Islet of Langerhans (tissue), 1 donor: ENCODE results near the gene SERPINB13.

ENCODE experiments used
- FAIRE-seq: peaks from one replicate; lab custom pipeline; 2011; peaks lifted over from hg19 to GRCh38; lab: Jason Lieb, UNC

SERPINB13 gene, protein sequence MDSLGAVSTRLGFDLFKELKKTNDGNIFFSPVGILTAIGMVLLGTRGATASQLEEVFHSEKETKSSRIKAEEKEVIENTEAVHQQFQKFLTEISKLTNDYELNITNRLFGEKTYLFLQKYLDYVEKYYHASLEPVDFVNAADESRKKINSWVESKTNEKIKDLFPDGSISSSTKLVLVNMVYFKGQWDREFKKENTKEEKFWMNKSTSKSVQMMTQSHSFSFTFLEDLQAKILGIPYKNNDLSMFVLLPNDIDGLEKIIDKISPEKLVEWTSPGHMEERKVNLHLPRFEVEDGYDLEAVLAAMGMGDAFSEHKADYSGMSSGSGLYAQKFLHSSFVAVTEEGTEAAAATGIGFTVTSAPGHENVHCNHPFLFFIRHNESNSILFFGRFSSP

DNA sequence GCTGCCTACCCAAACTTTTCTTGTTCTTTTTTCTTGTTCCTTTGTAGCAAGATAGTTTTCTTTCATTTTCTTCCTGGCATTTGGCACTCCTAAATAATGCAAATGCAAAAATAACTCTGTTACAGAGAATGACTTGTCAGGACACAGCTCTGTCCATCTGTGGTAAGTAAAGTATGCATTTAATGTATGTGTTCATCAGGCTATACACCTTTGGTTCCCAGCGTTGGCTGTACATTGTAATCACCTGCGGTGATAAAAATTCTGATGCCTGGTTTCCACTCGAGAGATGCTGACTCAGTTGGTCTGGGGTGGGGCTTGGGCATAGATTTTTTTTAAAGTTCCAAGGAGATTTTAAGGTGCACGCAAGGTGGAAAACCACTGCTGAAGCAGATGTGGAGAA lies at the start of gene SERPINB13:
SERPINB13 (plus strand) TSS at position 378 of the 400 bp plus-strand sequence. CDS start 1,325 bp downstream, outside the sequence.
- FAIRE-seq: no peak

GRCh38 chr18:63539904-63540510 lies 47.1 kb upstream of the SERPINB13 start:
- FAIRE-seq: no peak

DNA sequence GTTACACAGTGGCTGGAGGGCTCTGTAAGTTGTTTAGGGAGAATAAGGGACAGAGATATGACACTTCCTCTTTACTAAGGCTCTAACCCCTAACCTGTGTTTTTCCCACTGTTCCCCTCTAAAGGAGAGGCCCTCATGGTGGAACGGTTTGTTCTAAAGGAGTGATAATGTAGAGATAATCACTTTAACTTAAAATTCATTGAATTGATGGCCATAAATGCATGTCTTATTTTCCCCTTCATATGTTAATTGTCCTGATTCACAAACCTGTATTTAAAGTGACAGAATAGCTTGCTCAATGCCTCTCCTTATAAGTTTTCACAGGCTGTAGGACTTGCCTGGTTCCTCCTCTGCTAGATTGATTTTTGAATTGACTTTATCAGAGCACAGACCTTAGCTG lies 45.1 kb upstream of the SERPINB13 start, which contains the start of gene SERPINB12:
SERPINB12 (plus strand) TSS at position 301 of the 400 bp plus-strand sequence. CDS start 13,791 bp downstream, outside the sequence.
- no peak for FAIRE-seq

DNA sequence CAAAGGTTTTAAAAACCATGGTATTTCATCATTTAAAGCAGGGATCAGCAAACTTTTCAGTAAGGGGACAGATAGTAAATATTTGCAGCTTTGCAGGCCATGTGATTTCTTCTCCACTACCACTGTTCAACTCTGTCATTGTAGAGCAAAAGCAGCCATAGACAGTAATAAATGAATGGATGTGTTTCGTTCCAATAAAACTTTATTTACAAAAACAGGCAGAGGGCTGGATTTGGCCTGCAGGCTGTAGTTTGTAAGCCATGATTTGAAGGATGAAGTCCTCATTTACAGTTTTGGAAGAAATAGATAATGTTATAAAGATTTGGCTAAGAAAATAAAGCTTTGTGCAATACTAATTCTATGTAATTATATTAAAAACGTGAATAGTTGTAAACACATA lies 43.1 kb upstream of the SERPINB13 start:
- FAIRE-seq: no peak

GRCh38 chr18:63545000-63545399 lies 42.1 kb upstream of the SERPINB13 start:
- no peak for FAIRE-seq

GRCh38 chr18:63550068-63550467 lies 37.1 kb upstream of the SERPINB13 start:
- no peak for FAIRE-seq

- FAIRE-seq: no peak
These were observed 35.4 kb upstream of the SERPINB13 start for GRCh38 chr18:63551769-63552168.

GRCh38 chr18:63552581-63552980 lies 34.6 kb upstream of the SERPINB13 start:
- FAIRE-seq: no peak

GRCh38 chr18:63553081-63553480 lies 34.1 kb upstream of the SERPINB13 start:
- FAIRE-seq: no peak

DNA sequence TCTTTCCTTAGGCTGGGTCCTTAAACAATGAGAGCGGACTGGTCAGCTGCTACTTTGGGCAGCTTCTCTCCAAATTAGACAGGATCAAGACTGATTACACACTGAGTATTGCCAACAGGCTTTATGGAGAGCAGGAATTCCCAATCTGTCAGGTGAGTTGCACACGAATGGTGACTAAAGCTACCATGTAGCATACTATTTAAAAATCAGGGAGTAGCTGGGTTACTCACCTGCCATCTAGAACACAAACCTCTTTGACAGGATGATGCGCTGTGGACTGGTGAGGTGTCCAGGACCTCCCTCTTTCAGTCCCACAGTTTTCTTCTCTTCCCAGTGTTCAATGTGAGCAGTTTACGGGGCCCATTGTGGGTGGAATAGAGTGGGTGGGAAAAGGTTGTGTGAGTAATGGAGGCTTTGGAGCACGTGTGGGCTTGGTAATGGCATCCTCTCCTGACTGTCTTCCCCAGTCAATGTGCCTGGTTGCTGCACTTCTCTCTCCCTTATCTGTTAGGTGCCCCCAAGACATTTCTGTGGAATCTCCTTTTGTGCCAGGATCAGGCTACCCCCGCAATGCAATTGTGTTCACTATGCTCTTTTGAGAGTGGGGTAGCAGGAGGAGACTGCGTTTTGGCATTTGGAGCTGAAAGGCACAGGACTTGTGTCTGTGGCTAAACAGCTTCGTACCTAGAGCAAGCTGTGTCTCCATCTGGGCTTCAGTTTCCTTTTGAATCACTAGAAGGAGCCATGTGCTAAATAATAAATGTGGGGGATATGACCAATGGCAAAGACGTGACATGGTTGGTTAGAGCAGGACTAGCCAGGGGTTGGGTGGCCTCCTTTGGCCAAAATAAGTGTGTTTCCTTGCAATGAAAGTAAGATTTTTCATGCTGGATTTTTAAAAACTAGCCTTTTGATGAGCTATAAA lies 27.3 kb upstream of the SERPINB13 start:
- FAIRE-seq: no peak

DNA sequence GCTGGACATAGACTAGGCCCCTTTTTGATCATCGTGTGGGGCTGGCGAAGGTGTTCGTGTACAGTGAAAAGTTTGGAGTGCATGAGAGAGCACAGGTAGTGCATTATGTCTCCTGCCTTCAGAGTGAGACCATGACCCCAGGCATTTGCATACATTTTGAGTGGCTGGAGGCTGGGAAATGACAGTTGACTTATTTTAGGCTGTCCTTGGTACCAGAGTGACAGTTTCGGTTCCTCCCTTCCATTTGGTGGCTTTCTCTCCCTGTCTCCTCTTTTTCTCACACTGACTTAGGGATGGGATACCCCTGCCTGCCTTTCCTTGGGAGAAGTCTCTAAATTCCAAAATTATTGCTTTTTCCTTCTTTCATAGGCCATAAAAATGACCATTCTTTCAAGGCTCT lies 24.9 kb upstream of the SERPINB13 start:
- no peak for FAIRE-seq

- FAIRE-seq: no peak
These were observed 23.1 kb upstream of the SERPINB13 start for GRCh38 chr18:63564021-63564420.

GRCh38 chr18:63564561-63564960 lies 22.6 kb upstream of the SERPINB13 start:
- no peak for FAIRE-seq

- no peak for FAIRE-seq
These were observed 19.9 kb upstream of the SERPINB13 start for GRCh38 chr18:63567276-63567675.

DNA sequence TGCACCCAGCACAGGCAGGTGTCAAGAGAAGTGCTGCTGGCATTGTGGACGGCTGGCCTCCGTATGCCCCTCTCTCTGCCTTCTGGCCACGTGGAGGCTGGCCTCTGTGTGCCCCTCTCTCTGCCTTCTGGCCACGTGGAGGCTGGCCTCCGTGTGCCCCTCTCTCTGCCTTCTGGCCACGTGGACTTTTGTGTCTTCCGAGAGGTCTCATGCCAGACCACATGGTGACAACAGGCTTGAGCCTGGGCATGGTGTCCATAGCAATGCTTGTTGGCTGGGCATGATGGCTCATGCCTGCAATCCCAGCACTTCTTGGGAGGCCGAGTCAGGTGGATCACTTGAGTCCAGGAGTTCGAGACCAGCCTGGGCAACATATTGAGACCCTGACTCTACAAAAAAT lies 19.3 kb upstream of the SERPINB13 start:
- FAIRE-seq: no peak

DNA sequence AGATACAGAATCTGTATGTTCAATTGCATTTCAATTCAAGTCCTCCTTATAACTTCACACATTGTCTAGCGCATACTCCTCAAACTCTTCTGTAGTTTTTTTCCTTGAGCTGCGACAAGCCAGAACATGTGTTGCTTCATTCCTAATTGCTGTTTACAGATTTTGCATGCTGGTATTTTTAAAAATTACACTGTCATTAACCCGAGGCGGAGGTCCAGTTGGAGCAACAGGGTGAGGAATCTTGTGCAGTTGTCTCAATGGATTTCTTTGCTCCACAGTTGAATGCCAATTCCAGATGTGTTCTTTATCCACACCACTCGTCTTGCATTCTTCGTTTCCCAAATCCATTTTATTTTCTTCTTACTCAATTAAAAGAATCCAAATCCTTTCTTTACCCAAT lies 16.4 kb upstream of the SERPINB13 start:
- no peak for FAIRE-seq

- FAIRE-seq: no peak
These were observed 11.5 kb upstream of the SERPINB13 start for GRCh38 chr18:63575681-63576080.

DNA sequence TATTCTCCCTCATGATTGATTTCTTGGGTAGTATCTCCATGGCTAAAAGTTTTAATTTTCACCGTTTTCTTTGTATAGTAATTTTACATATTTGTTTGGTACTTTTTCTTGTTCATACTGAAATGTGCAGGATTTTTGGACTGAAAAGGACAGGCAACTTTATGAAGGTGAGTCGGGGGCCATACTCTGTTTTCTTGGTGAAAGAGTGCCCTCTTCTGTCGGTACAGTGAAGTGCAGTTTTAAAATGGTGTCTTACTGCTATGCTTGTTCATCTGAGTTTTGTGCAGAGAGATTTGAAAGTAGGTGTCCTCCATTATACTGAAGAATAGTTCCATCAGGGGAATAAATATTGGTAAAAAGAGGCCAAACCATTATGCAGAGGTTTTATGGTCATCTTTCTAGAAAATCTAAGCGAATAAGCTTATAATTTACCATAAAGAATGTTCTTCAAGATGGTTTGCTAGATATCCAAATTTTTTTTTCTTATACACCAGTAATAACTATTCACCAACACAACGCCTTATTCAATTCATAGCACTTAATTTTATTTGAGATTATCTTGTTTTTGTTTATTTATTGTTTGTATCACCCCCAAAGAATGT lies 8.7 kb upstream of the SERPINB13 start:
- FAIRE-seq: no peak

- FAIRE-seq: no peak
These were observed 7.5 kb upstream of the SERPINB13 start for GRCh38 chr18:63579616-63580015.

- FAIRE-seq: no peak
These were observed 1.2 kb upstream of the SERPINB13 start for GRCh38 chr18:63585988-63586387.

GRCh38 chr18:63586431-63586830 lies 712 bp upstream of the SERPINB13 start:
- FAIRE-seq: no peak

GRCh38 chr18:63588909-63589308 lies 1.8 kb downstream of the SERPINB13 start:
- no peak for FAIRE-seq
